CD8-positive, alpha-beta memory T cell (primary cell): ENCODE data around the gene GYS1. TPM values are rescaled to one million over a fixed set of nuclear protein-coding genes. Genes with fewer than 3 reads are reported as not detected.

Experiments used
- CTCF ChIA-PET: fragments of 350-600 bp; sonication (Branson Sonifier 250); formaldehyde crosslinking; loops from one replicate; lab custom pipeline; 2021; ENCODE audit warnings: antibody characterized with exemption; lab: Charles Lee
- POLR2A ChIA-PET: fragments of 350-600 bp; sonication (Branson Sonifier 250); formaldehyde crosslinking; loops from one replicate; lab custom pipeline; 2021; ENCODE audit warnings: antibody characterized with exemption; lab: Charles Lee
- DNase-seq, 5 donors: peaks; one replicate each; pipeline versions ENCODE4 v3.0.0 to v3.0.0-alpha.2; 2020 to 2022; ENCODE audit warnings: mixed read lengths in 1 of 5
- H3K27ac ChIP-seq: one replicate; pipeline ENCODE4 v1.7.0; 2013; ENCODE audit warnings: low read depth, mild to moderate bottlenecking, low read length, moderate library complexity
- H3K27me3 ChIP-seq: 2 replicates; pipeline ENCODE4 v1.7.0; 2013; ENCODE audit warnings: low read length, mild to moderate bottlenecking; ENCODE audit not compliant: insufficient read depth, poor library complexity, severe bottlenecking
- H3K36me3 ChIP-seq: 2 replicates; pipeline ENCODE4 v1.7.0; 2013; ENCODE audit warnings: mild to moderate bottlenecking, low read length, moderate library complexity; ENCODE audit not compliant: insufficient read depth
- H3K4me1 ChIP-seq: 2 replicates; pipeline ENCODE4 v1.7.0; 2013; ENCODE audit warnings: mild to moderate bottlenecking, low read length, moderate library complexity; ENCODE audit not compliant: insufficient read depth
- H3K4me3 ChIP-seq: 2 replicates; pipeline ENCODE4 v1.7.0; 2013; ENCODE audit warnings: mild to moderate bottlenecking, low read length
- H3K9me3 ChIP-seq: 2 replicates; pipeline ENCODE4 v1.7.0; 2013; ENCODE audit warnings: mild to moderate bottlenecking, low read length
- H3K27ac Mint-ChIP-seq, 8 donors: one replicate each; pipeline ENCODE4 v1.8.0; 2020 to 2021; ENCODE audit warnings: mixed read lengths in 8 of 8, mild to moderate bottlenecking in 6 of 8, inconsistent platforms in 3 of 8, moderate library complexity in 3 of 8
- H3K27me3 Mint-ChIP-seq, 2 donors: one replicate each; pipeline ENCODE4 v1.8.0; 2020 to 2021; ENCODE audit warnings: mixed read lengths in 2 of 2, mild to moderate bottlenecking in 1 of 2, moderate library complexity in 1 of 2
- H3K36me3 Mint-ChIP-seq, 3 donors: one replicate each; pipeline ENCODE4 v1.8.0; 2020 to 2021; ENCODE audit warnings: mixed read lengths in 3 of 3, inconsistent platforms in 1 of 3, mild to moderate bottlenecking in 1 of 3
- H3K4me1 Mint-ChIP-seq, 3 donors: one replicate each; pipeline ENCODE4 v1.8.0; 2020 to 2021; ENCODE audit warnings: mixed read lengths in 3 of 3, inconsistent platforms in 1 of 3, mild to moderate bottlenecking in 1 of 3
- H3K4me3 Mint-ChIP-seq, 7 donors: one replicate each; pipeline ENCODE4 v1.8.0; 2020 to 2021; ENCODE audit warnings: mixed read lengths in 7 of 7, mild to moderate bottlenecking in 6 of 7, moderate library complexity in 4 of 7, inconsistent platforms in 2 of 7
- H3K9me3 Mint-ChIP-seq, 5 donors: one replicate each; pipeline ENCODE4 v1.8.0; 2020 to 2022; ENCODE audit warnings: mixed read lengths in 5 of 5, mild to moderate bottlenecking in 3 of 5, moderate library complexity in 2 of 5, inconsistent platforms in 1 of 5
- polyA plus RNA-seq: library from polyadenylated mRNA; unstranded; fragments of 300-500 nt; fragmentation: Illumina TruSeq; gene quantifications from one replicate; pipeline ENCODE4 v1.2.3, GENCODE V29; 2021
- total RNA-seq, 2 experiments: library from RNA; stranded (reverse); gene quantifications; one replicate each; pipeline ENCODE4 v1.2.3, GENCODE V29; 2021

Gene GYS1
- total and polyA plus RNA-seq, 3 experiments from 2014 or later, result 31.5 to 38.9 (median 38.2) TPM

DNA sequence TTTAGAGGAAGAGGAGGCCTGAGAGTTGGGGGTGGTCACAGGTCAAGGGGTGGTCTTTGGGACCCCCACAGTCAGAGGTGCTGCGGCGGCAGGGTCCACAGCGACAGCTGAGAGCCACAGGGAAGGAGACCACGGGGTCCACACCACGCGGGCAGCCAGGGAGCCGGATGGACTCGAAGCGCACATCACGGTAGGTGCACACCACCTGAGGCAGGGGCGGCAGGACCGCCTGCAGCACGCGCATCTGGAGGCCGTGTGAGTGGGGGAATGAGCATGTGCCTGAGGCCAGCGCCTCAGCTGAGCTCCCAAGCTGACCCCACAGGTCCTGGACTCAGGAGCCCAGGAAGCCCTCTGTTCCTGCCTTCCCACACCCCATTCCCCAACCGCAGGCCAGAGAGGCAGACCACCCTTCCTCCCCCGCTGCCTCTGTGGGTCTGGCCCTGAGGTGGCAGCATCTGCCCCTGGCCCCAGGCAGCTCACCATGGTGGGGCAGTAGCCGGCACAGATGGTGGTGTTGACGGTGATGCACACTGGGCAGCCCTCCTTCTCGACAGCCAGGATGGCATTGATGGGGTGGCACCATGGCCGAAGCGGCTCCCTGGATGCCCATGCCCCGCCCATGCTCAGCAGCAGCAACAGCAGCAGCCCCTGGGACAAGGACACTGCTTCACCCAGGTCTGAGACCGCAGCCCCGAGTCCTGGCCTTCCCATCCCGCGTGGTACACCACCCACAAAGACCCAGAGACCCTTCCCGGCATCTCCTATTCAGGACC is 23.1 kb upstream of the GYS1 start:
- Histone ChIP-seq H3K4me3 (no peak overlapping the region), H3K9me3 (no peaks in the 10 kb centered on the region), H3K4me1 (peaks cover 6% of the 10 kb centered on the region), H3K27ac (no peak overlapping the region), H3K27me3 (no peaks in the 10 kb centered on the region), H3K36me3 (no peaks in the 10 kb centered on the region)
- Mint-ChIP-seq H3K4me1 (peaks cover 18 to 39% (median 22%) of the 10 kb centered on the region in 3 donors), H3K27me3 (no peaks in the 10 kb centered on the region), H3K9me3 (no peaks in the 10 kb centered on the region), H3K27ac (peak overlapping the region in 1 of 8 donors; percentile 78), H3K36me3 (peaks cover 0 to 28% (median 0%) of the 10 kb centered on the region in 3 donors), H3K4me3 (peak overlapping the region in 3 of 7 donors; percentile 9 to 32 (median 28))
- POLR2A ChIA-PET, result no interaction called here
- CTCF ChIA-PET, result interaction anchor here (1.2 kb wide), 1 partner anchor 23 kb away, joined by 3 read pairs; the partner anchor contains the start of genes GYS1 and RUVBL2
- no peak for DNase-seq

DNA sequence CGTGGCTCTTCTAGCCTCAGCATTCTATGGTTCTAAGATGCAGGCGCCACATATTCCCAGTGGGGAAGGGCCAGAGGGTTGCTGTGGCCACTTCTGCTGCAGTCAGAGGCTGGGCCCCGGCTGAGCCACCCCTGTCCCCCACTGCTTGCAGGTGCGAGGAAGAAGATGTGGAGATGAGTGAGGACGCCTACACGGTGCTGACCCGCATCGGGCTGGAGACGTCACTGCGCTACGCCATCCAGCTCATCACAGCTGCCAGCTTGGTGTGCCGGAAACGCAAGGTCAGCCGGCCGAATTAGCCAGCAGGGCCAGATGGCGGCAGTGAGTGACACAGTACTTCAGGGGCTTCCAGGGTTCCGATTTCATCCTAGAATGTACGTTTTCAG is 21.8 kb upstream of the GYS1 start:
- ChIA-PET CTCF (no interaction called here), POLR2A (no interaction called here)
- DNase-seq, result no peak
- Mint-ChIP-seq H3K4me1 (peaks cover 11 to 25% (median 12%) of the 10 kb centered on the region in 3 donors), H3K27ac (no peak overlapping the region), H3K4me3 (no peak overlapping the region), H3K36me3 (peaks cover 0 to 40% (median 2%) of the 10 kb centered on the region in 3 donors), H3K27me3 (no peaks in the 10 kb centered on the region), H3K9me3 (no peaks in the 10 kb centered on the region)
- Histone ChIP-seq H3K4me1 (peaks cover 6% of the 10 kb centered on the region), H3K27ac (no peak overlapping the region), H3K36me3 (no peaks in the 10 kb centered on the region), H3K4me3 (no peak overlapping the region), H3K27me3 (no peaks in the 10 kb centered on the region), H3K9me3 (no peaks in the 10 kb centered on the region)

DNA sequence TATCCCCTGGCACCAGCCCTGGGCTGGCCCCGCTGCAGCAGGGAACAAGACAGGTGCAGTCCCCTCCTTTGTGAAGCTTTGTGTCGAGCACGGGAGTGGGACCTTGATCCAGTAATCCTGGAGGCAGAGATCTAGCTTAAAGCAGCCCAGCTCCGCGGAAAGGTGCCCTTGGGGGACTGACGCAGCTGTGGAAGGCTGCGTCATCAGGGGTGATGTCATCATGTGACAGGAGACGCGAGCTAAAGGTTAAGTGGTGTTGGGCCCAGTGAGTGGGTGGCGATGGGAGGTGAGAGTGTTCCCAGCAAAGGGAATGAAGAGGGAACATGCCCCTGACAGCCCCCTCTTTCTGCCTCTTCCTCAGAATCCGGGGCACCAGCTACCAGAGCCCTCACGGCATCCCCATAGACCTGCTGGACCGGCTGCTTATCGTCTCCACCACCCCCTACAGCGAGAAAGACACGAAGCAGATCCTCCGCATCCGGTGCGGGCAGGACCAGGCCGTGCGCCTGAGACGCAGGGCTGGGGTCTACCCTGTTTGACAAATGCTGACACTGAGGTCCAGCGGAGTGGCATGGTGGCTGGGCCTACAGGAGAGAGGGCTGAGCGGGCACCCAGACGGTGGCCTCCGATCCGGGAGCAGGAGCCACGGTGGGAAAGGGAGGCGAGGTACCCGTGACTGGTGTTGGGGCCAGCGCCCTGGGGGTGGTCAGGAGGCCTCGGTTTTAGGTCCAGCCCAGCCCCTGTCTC is 21.2 kb upstream of the GYS1 start:
- no peak overlapping the region for H3K4me3 ChIP-seq
- POLR2A ChIA-PET, result no interaction called here
- H3K36me3 ChIP-seq, result no peaks in the 10 kb centered on the region
- DNase-seq, result no peak
- H3K9me3 Mint-ChIP-seq, result no peaks in the 10 kb centered on the region
- peaks cover 10 to 19% (median 10%) of the 10 kb centered on the region in 3 donors for H3K4me1 Mint-ChIP-seq
- CTCF ChIA-PET, result interaction anchor here (3.0 kb wide), 1 partner anchor 21 kb away, joined by 11 read pairs; the partner anchor contains the start of genes GYS1 and RUVBL2
- H3K27me3 Mint-ChIP-seq, result no peaks in the 10 kb centered on the region
- no peak overlapping the region for H3K27ac ChIP-seq
- H3K27ac Mint-ChIP-seq, result no peak overlapping the region
- H3K4me3 Mint-ChIP-seq, result no peak overlapping the region
- peaks cover 0 to 46% (median 2%) of the 10 kb centered on the region in 3 donors for H3K36me3 Mint-ChIP-seq
- H3K4me1 ChIP-seq, result peaks cover 4% of the 10 kb centered on the region
- no peaks in the 10 kb centered on the region for H3K9me3 ChIP-seq
- no peaks in the 10 kb centered on the region for H3K27me3 ChIP-seq

DNA sequence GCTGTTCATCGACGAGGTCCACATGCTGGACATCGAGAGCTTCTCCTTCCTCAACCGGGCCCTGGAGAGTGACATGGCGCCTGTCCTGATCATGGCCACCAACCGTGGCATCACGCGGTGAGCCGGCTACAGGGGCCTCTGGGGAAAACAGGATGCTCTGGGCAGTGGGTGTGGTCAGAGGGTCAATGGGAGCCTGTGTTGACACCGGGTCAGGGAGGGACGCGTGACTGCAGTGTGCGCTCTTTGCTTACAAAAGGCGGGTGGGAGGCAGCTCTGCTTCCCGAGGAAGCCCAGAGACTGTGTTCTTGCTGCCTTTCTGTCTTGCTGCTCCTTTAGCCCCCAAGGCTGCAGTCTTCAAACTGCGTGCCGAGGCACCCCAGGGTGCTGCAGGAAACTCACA is 18.1 kb upstream of the GYS1 start:
- no peaks in the 10 kb centered on the region for H3K9me3 Mint-ChIP-seq
- H3K4me3 ChIP-seq, result no peak overlapping the region
- no peak overlapping the region for H3K27ac ChIP-seq
- no peaks in the 10 kb centered on the region for H3K27me3 ChIP-seq
- no peaks in the 10 kb centered on the region for H3K4me1 ChIP-seq
- peaks cover 0 to 62% (median 2%) of the 10 kb centered on the region in 3 donors for H3K36me3 Mint-ChIP-seq
- H3K9me3 ChIP-seq, result no peaks in the 10 kb centered on the region
- no peak overlapping the region for H3K4me3 Mint-ChIP-seq
- no peaks in the 10 kb centered on the region for H3K4me1 Mint-ChIP-seq
- H3K27me3 Mint-ChIP-seq, result no peaks in the 10 kb centered on the region
- ChIA-PET POLR2A (no interaction called here), CTCF (interaction anchor here (3.0 kb wide), 1 partner anchor 18 kb away, joined by 11 read pairs; the partner anchor contains the start of genes GYS1 and RUVBL2)
- no peaks in the 10 kb centered on the region for H3K36me3 ChIP-seq
- DNase-seq, result no peak
- H3K27ac Mint-ChIP-seq, result peak overlapping the region in 1 of 8 donors; percentile 45

DNA sequence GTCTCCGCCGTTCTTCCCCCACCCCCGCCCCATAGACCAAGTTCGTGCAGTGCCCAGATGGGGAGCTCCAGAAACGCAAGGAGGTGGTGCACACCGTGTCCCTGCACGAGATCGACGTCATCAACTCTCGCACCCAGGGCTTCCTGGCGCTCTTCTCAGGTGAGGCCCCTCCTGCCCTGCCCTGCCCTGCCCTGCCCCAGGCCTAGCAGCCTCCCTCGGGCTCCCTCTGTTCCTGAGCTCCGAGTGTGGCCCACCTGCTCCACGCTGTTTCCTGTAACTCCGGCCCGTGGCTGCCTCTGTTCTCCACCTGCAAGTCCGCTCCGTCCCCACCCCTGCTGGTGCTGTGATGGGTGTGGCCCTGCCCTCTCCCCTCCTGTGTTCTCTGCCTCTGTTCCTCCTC is 17.3 kb upstream of the GYS1 start:
- H3K36me3 Mint-ChIP-seq, result peaks cover 0 to 67% (median 2%) of the 10 kb centered on the region in 3 donors
- POLR2A ChIA-PET, result no interaction called here
- H3K4me3 Mint-ChIP-seq, result no peak overlapping the region
- Histone ChIP-seq H3K4me3 (no peak overlapping the region), H3K27ac (no peak overlapping the region), H3K9me3 (no peaks in the 10 kb centered on the region), H3K36me3 (no peaks in the 10 kb centered on the region), H3K4me1 (no peaks in the 10 kb centered on the region), H3K27me3 (no peaks in the 10 kb centered on the region)
- CTCF ChIA-PET, result interaction anchor here (0.9 to 1.7 kb wide), 3 partner anchors 10 to 40 kb away, joined by 3 to 6 read pairs (median 5); partner anchors contain the start of genes GYS1 and RUVBL2
- H3K9me3 Mint-ChIP-seq, result no peaks in the 10 kb centered on the region
- H3K27me3 Mint-ChIP-seq, result no peaks in the 10 kb centered on the region
- no peaks in the 10 kb centered on the region for H3K4me1 Mint-ChIP-seq
- DNase-seq, result no peak
- H3K27ac Mint-ChIP-seq, result no peak overlapping the region

DNA sequence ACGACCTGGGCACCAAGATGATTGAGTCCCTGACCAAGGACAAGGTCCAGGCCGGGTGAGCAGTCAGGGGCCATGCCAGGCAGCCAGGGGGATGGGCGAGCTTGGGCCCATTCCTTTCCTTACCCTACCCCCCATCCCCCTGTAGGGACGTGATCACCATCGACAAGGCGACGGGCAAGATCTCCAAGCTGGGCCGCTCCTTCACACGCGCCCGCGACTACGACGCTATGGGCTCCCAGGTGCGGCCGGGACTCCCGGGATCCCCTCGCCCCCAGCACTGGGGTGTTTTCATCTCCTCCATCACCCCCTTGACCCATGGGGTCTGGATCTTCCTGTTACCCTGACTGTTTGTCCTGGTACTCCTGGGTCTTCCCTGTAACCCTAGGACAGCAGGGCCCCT is 16.7 kb upstream of the GYS1 start:
- DNase-seq, result no peak
- peaks cover 0 to 69% (median 2%) of the 10 kb centered on the region in 3 donors for H3K36me3 Mint-ChIP-seq
- no peak overlapping the region for H3K4me3 Mint-ChIP-seq
- Histone ChIP-seq H3K4me1 (no peaks in the 10 kb centered on the region), H3K27me3 (no peaks in the 10 kb centered on the region), H3K36me3 (no peaks in the 10 kb centered on the region), H3K4me3 (no peak overlapping the region), H3K27ac (no peak overlapping the region), H3K9me3 (no peaks in the 10 kb centered on the region)
- H3K27me3 Mint-ChIP-seq, result no peaks in the 10 kb centered on the region
- ChIA-PET POLR2A (no interaction called here), CTCF (interaction anchor here (0.9 to 1.7 kb wide), 3 partner anchors 10 to 39 kb away, joined by 3 to 6 read pairs (median 5); partner anchors contain the start of genes GYS1 and RUVBL2)
- no peaks in the 10 kb centered on the region for H3K9me3 Mint-ChIP-seq
- H3K27ac Mint-ChIP-seq, result no peak overlapping the region
- no peaks in the 10 kb centered on the region for H3K4me1 Mint-ChIP-seq

DNA sequence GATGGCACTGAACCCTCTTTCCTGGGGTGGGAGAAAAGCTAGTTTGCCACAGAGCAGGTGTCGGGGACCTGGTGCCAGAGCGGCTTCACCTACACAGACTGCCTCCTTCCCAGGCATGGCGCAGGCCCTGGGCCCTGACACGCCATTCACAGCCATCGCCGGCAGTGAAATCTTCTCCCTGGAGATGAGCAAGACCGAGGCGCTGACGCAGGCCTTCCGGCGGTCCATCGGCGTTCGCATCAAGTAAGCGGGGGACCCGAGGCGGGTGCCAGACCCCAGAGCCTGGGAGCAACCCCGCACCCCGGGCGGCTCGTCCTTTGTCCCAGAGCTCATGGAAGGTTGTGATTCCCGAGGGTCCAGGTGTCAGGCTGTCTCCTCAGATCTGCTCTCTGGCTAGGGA is 13.8 kb upstream of the GYS1 start:
- CTCF ChIA-PET, result interaction anchor here (0.8 kb wide), 1 partner anchor 14 kb away, joined by 3 read pairs; the partner anchor contains the start of genes GYS1 and RUVBL2

More for the DNA sequence above, 13.8 kb upstream of the GYS1 start:
- no peaks in the 10 kb centered on the region for H3K4me1 ChIP-seq
- H3K9me3 ChIP-seq, result no peaks in the 10 kb centered on the region
- no peak for DNase-seq
- H3K36me3 ChIP-seq, result peaks cover 7% of the 10 kb centered on the region
- H3K4me3 Mint-ChIP-seq, result no peak overlapping the region
- no peaks in the 10 kb centered on the region for H3K27me3 ChIP-seq
- no peak overlapping the region for H3K27ac ChIP-seq
- no peaks in the 10 kb centered on the region for H3K27me3 Mint-ChIP-seq
- H3K9me3 Mint-ChIP-seq, result no peaks in the 10 kb centered on the region
- H3K36me3 Mint-ChIP-seq, result peaks cover 0 to 73% (median 2%) of the 10 kb centered on the region in 3 donors
- H3K4me1 Mint-ChIP-seq, result no peaks in the 10 kb centered on the region
- POLR2A ChIA-PET, result no interaction called here
- H3K4me3 ChIP-seq, result no peak overlapping the region
- H3K27ac Mint-ChIP-seq, result no peak overlapping the region
